Measurements from ENCODE around the gene SLC39A9.

DNA sequence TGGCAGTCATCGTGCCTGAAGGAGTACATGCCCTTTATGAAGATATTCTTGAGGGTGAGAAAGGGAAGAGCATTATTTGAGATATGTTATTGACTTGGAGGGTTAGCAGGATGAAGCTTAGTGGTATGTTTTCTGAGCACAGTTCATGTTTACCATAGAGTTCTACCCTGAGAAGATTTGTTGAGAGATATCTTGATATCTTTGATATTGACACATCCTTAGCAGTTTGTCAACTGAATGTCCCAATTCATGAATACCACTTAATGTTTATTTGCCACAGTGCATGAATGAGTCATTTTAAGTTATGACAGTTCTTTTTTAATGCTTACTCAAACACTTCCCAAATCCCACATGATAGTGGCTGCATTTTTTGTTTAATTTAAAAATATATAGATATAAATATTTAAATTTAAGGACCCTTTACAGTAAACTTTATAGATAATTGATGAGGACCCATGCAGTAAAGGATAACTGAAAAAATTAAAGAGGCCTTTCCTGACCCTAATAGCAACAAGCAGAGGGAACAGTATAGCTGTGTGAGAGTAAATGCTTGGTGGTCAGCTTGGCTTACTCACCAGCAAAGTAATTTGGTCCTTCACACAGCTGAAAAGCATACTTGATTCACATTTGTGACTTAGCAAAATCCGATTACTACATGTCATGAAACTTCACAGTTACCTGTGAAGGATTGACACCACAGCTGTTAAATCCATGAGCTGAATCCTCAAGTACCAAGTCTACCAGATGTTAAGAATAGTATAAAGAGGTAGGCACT, 25.8 kb downstream of the SLC39A9 start:
- TF ChIP-seq HDGF (IDR thresholded peaks at IDR 0.05; ENCODE audit: borderline replicate concordance) (no peak), NFRKB (IDR thresholded peaks at IDR 0.05) (no peak), FOXM1 (IDR thresholded peaks at IDR 0.05; ENCODE audit: borderline replicate concordance) (no peak), SP1 (IDR thresholded peaks at IDR 0.05) (no peak), FOXA1 (IDR thresholded peaks at IDR 0.05) (no peak), SUZ12 (IDR thresholded peaks at IDR 0.05) (no peak), ZNF384 (IDR thresholded peaks at IDR 0.05) (no peak), FOXK2 (IDR thresholded peaks at IDR 0.05) (no peak), BHLHE40 (IDR thresholded peaks at IDR 0.05; ENCODE audit: borderline replicate concordance) (no peak)
